ENCODE data around the gene SPTBN1.
A peak's percentile ranks its signal among the peaks of the same experiment; 100 is the strongest.

The SPTBN1 gene

DNA sequence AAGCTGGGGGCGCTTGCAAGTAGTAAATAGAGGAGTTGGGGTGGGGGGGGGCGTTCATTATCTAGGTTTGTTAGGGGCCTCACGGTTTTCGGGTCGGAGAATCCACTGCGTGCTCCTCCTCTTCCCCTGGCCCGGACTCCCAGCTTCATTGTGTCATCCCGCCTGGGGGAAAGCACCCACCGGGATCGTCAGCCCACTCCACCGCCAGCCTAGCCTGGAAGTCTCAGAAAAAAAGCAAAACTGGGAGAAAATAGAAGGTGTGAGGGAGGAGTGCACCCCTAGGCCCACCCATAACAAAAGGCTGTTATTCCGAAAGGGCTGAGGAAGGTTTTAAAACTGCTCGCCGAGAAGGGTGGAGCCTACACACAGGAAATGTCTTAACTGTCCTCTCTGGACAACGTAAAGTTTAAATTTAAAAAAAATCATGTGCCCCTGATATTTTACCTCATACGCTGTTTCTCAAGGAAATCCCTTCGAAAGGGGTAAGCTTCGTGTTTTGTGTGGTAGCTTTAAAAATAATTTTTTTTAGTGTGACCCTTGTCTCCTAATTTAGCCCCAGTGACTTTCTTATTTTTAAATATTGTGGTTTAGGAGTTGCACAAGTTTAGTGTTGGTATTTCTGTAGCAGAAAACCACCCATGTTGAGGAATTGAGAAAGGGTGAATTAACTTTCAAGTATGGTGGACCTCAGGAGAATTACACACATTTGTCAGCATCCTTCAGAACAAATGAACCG, 104.2 kb downstream of the SPTBN1 start:
- peak in 1 of 2 experiments; percentile 9 for DNase-seq (ENCODE audit: low read depth in 1 of 2, low spot score in 1 of 2)
- in situ Hi-C loops (cut with HindIII; ENCODE audit: low pct_unique_long_range_greater_than_20kb, low sequenced_read_pairs) = no loop called here
- TF ChIP-seq JUND (IDR thresholded peaks at IDR 0.05; ENCODE audit: low read depth) = no peak

DNA sequence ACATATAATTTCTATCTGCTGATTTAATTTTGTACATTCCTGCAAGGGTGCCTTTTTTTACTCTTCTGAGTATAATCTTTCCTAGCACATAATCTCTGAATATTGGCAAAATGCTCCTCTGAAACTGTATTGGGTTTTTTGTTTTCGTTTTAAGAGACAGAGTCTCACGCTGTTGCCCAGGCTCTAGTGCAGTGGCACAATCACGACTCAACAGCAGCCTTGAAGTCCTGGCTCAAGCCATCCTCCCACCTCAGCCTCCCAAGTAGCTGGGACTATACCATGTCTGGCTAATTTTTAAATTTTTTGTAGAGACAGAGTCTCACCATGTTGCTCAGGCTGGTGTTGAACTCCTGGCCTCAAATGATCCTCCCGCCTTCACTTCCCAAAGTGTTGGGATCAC, 104.9 kb downstream of the SPTBN1 start:
- DNase-seq (ENCODE audit: low read depth in 1 of 2, low spot score in 1 of 2) = no peak
- in situ Hi-C loops (cut with HindIII; ENCODE audit: low pct_unique_long_range_greater_than_20kb, low sequenced_read_pairs) = no loop called here
- no peak for TF ChIP-seq JUND (IDR thresholded peaks at IDR 0.05; ENCODE audit: low read depth)

DNA sequence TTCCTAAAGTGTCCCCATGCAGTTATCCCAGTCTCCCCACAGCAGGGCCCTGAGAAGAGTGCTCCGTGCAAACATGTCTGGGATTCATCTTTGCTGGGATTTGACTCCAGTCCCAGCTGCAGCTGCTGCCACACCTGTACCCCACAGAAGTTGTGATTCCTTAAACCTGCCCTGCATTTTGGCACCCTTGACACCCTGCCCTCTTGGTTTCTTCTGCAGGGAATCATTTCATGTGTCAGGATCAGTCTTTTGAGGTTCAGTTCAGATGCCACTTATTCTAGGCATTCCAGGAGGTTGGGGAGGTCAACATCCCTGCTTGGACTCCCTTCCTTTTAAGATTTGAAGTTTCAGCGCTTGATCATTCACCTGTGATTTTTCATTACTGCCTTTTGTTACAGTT, 108.3 kb downstream of the SPTBN1 start:
- in situ Hi-C loops (cut with HindIII; ENCODE audit: low pct_unique_long_range_greater_than_20kb, low sequenced_read_pairs) = no loop called here
- no peak for DNase-seq (ENCODE audit: low read depth in 1 of 2, low spot score in 1 of 2)

DNA sequence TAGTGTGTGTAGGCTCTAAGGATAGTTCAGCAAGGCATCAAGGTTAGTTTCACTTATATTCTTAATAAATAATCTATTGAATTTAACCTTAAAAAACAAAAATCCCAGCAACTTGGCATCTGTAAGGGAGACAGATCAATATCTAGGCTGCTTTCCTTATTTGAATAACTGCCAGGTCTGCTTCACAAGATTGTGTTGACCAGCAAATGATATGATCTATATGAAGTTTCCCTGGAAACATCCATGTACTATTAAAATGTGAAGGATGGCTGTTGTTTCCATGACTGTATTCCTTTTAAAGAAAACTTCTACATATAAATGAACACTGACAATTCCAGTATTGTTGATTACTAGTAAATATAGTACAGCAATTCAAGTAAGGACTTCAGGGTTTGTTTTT, 109.4 kb downstream of the SPTBN1 start:
- in situ Hi-C loops (cut with HindIII; ENCODE audit: low pct_unique_long_range_greater_than_20kb, low sequenced_read_pairs) = no loop called here
- DNase-seq (ENCODE audit: low read depth in 1 of 2, low spot score in 1 of 2) = peak in 1 of 2 experiments; percentile 2
- TF ChIP-seq JUND (IDR thresholded peaks at IDR 0.05; ENCODE audit: low read depth) = no peak

More for the DNA sequence above, 108.3 kb downstream of the SPTBN1 start:
- TF ChIP-seq JUND (IDR thresholded peaks at IDR 0.05; ENCODE audit: low read depth) = no peak

DNA sequence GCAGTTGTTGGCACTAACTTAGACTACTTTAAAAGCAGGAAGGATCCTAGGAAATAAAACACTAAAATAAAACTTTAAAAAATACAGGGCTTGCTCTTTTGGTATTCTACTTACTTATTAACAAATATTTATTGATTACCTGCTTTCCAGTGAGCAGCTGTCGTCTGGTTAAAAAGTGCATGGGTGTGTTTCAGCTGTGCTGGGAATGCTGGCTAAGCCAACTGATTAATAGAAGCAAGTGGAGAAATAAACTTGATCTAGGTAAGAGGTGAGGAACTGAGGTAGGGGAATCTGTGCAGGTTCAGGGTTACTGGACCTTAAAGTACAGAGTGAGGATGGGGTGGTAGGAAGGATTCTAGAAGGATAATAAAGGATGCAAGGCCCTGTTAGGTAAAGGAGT, 110.8 kb downstream of the SPTBN1 start:
- no peak for TF ChIP-seq JUND (IDR thresholded peaks at IDR 0.05; ENCODE audit: low read depth)
- in situ Hi-C loops (cut with HindIII; ENCODE audit: low pct_unique_long_range_greater_than_20kb, low sequenced_read_pairs) = no loop called here
- DNase-seq (ENCODE audit: low read depth in 1 of 2, low spot score in 1 of 2) = no peak

DNA sequence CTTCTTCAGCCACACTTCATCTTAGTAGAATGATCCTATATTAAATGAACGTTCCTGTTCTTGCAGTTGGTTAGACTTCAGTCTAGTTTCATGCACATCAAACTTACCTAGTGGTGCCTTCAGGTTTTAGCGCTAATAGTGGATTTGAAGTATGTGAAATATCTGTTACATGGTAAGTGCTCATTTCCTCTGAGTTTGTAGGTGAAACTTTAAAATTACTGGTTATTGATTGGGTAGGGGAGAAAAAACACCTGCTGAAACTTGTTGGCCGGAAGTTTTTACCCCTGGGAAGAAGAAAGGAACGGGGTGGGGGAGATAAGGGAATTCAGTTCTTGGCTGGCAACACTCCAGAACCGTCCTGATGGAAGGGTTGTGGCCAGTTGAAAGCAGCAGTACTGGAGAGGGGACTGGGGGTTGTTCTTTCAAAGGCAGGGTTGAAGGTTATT, 112.8 kb downstream of the SPTBN1 start:
- no peak for TF ChIP-seq JUND (IDR thresholded peaks at IDR 0.05; ENCODE audit: low read depth)
- in situ Hi-C loops (cut with HindIII; ENCODE audit: low pct_unique_long_range_greater_than_20kb, low sequenced_read_pairs) = no loop called here
- no peak for DNase-seq (ENCODE audit: low read depth in 1 of 2, low spot score in 1 of 2)

DNA sequence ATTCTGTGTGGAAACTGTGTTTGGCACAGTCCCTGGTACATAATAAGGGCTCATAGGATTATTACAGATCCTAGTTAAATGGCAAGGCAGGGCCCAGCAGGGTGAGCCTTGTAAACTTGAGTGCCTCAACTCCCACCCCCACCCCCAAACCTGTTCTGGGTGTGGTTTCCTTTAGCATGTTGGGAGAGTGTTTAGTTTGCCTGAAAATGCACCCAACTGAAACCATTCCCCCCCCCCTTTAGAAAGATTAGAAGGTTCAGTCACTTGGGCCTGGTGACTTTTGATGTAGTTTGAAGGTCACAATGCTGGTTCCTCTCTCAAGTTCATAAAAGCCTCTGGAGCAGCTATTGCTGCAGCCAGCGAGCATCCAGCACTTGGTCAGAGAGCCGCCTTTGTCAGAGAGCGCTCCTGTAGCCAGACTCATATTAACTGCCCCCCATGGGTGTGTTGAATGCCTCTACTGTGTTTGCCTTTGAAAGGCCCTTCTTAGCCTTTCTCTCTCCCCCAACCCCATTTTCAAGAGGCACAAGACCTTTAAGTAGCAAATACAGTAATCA, 113.7 kb downstream of the SPTBN1 start:
- no peak for DNase-seq (ENCODE audit: low read depth in 1 of 2, low spot score in 1 of 2)

DNA sequence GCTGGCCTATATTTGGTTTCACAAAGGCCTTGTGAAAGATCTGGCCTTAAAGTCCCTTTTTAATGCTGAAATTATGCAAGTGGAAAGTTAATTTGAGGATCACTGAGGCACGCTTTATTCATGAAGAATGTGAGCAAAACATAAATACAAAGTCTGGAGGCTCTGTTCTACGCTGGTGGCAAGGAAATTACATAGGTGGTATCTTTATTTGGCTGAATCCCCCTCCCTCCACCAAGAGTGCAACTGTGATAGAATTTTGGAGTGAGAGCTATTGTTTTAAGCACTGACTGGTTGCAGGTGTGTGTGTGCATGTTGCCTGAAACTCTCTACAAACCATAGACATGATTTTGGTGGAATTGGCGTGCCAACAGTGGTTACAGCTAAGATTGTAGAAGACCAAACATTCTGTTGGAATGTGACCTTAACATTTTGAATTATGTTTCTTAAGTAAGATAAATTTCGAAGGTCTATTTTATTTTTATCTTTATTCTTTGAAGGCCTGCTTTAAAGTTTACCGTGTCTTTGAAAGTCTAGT, 114.3 kb downstream of the SPTBN1 start:
- TF ChIP-seq JUND (IDR thresholded peaks at IDR 0.05; ENCODE audit: low read depth) = no peak
- no peak for DNase-seq (ENCODE audit: low read depth in 1 of 2, low spot score in 1 of 2)
- in situ Hi-C loops (cut with HindIII; ENCODE audit: low pct_unique_long_range_greater_than_20kb, low sequenced_read_pairs) = no loop called here

More for the DNA sequence above, 113.7 kb downstream of the SPTBN1 start:
- in situ Hi-C loops (cut with HindIII; ENCODE audit: low pct_unique_long_range_greater_than_20kb, low sequenced_read_pairs) = no loop called here
- no peak for TF ChIP-seq JUND (IDR thresholded peaks at IDR 0.05; ENCODE audit: low read depth)

DNA sequence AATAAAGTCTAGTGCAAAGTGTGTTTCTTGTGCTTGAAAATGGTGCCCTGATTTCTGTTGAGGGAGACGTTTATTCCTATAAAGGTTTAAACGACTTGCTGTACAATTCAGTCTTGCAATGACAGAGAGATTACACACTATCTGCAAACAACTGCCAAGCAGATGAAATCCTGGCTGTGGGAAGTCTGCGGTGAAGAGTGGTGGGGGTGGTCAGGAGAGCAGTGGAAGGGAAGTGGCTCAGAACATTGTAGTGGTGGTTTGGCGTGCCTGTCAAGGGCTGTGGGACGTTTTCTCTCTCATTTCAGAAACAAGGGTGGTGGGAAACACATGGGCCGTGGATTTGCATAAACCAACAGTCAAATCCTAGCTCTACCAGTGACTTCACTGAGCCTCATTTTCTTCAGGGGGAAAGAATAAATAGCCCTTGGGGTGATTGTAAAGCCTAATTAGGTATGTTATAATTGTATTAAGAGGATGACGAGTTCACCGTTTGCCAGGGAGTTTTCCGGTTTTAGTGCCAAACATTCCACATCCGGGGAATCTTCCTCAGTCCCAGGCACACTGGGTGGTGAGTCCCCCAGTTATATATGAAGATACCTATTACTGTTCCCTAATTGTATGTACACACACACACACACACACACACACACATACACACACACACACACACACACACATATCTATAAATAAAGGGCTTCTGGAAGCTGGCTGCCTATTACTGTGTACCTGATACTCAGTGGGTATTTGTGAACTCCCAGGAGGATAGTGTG, 115.0 kb downstream of the SPTBN1 start:
- no peak for TF ChIP-seq JUND (IDR thresholded peaks at IDR 0.05; ENCODE audit: low read depth)
- in situ Hi-C loops (cut with HindIII; ENCODE audit: low pct_unique_long_range_greater_than_20kb, low sequenced_read_pairs) = no loop called here
- DNase-seq (ENCODE audit: low read depth in 1 of 2, low spot score in 1 of 2) = no peak

DNA sequence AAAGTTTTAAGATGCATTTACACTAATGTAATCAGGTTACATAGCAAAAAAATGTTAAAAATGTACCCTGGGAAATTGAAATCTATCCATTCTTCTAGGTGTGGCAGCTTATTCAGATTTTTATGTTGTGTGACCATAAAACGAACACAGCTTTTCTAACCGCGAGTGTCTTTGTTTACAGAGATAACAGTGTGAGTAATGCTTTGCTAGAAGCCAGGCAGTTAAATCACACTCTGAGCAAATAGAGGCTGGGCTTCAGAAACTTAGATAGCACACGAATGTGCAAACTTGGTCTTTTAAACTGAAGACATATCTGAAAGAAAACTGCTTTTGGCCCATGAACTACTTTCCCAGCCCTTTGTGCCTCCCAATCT, 116.1 kb downstream of the SPTBN1 start:
- no peak for DNase-seq (ENCODE audit: low read depth in 1 of 2, low spot score in 1 of 2)
- in situ Hi-C loops (cut with HindIII; ENCODE audit: low pct_unique_long_range_greater_than_20kb, low sequenced_read_pairs) = no loop called here
- TF ChIP-seq JUND (IDR thresholded peaks at IDR 0.05; ENCODE audit: low read depth) = no peak

DNA sequence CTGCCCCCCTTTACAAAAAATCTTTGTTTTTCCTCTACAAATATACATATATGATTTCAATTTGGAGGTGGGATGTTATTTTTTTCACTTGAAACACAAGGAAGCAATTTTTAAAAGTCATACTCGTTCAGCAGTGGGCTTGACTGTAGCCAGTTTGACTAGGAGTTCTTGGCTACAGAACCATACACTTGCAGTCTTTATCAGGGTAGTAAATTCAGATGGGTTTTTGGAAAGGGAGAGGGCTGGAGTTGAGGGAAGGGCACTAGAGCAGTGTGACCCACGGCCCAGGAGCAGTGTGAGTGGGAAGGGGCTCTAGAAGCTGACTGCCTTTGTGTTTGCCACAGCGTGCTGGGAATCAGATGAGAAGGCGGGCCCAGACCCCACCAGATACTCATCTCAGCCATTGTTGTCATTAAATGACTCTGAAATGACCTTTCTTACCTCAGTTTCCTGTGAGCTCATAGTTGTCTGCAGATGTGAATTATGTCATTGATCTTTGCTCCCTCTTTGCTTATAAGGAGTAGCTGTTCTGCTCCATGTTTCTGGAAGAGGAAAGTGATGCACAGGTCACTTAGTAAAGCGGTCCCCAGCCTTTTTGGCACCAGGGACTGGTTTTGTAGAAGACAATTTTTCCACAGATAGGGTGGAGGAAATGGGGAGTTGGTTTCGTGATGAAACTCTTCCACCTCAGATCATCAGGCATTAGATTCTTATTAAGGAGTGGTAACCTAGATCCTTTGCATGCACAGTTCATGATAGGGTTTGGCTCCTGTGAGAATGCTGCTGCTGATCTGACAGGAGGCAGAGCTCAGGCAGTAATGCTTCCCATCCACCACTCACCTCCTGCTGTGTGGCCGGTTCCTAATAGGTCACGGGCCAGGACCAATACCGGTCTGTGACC, 116.8 kb downstream of the SPTBN1 start:
- TF ChIP-seq JUND (IDR thresholded peaks at IDR 0.05; ENCODE audit: low read depth) = no peak
- no peak for DNase-seq (ENCODE audit: low read depth in 1 of 2, low spot score in 1 of 2)
- in situ Hi-C loops (cut with HindIII; ENCODE audit: low pct_unique_long_range_greater_than_20kb, low sequenced_read_pairs) = no loop called here

DNA sequence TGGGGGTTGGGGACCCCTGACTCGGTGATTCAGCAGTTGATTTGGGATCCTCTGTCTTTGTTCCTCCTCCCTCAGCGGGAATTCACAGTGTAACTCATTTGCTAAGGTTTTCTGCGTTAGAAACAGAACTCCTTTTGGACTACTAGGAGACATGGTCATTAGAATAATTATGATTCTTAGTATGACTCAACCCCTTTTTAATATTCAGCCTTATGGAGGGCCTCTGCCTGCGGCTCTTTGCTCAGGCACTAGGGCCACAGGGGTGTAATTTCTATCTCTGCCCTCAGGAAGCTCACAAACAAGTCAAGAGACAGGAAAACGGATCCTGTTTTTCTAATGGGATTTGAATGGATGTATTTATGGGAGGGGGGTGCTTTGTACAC, 117.4 kb downstream of the SPTBN1 start:
- in situ Hi-C loops (cut with HindIII; ENCODE audit: low pct_unique_long_range_greater_than_20kb, low sequenced_read_pairs) = no loop called here
- TF ChIP-seq JUND (IDR thresholded peaks at IDR 0.05; ENCODE audit: low read depth) = no peak
- no peak for DNase-seq (ENCODE audit: low read depth in 1 of 2, low spot score in 1 of 2)

Data from T47D (cell line).